Body of pancreas (tissue), 4 donors: ENCODE results near the gene NOTCH4.

ENCODE experiments used
- POLR2A ChIP-seq, 3 donors: fragments of 450-650 bp; IDR thresholded peaks; one replicate each; pipeline ENCODE4 v1.6.1; 2016; ENCODE audit warnings: antibody characterized with exemption in 3 of 3, mild to moderate bottlenecking in 2 of 3
- TF ChIP-seq, protein P1 (sequence below), 7 experiments: fragments of 450-650 bp in 4 of 7; fragments of 200-600 bp in 3 of 7; sonication (generic) in 3 of 7; IDR thresholded peaks; one replicate each; pipeline ENCODE4 v1.5.1; 2016 to 2019; ENCODE audit warnings: antibody characterized with exemption in 7 of 7

DNA sequence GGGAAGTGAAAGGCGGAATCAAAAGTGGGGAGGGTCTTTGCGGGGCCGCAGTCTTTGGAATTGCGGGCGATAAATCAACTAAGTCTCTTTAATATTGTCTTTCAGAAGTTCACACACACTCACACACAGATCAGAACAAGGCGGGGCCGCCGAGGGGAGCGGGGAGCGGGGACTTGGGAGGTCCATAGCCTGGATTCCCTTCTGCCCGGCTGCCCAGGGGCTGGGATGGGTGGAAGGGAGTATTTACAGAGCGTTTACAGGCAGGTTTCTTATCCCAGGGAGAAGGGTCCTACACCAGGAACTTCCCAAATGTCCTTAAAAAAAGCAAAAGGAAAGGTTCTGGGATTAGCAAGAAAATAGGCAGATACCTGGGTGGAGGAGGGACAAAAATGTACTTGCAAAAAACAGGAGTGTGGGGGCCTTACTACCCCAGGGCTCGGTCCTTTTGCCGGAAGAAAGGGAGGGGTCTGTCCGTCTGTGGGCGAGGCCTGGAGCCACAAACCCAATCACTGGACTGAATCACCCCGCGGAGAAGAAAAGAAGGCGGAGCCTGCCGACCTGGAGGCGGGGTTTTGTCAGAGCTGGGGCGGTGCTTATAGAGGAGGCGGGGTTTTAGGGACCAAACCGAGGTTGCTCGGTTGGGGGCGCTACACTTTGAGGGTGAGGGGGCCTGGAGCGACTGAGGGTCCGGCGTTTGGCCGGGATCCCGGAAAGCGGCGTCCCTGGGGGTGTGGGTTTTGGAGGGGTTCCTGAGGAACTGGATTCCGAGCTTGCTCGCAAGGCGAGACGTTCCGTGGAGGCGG lies 75.4 kb downstream of the NOTCH4 start:
- no peak for TF ChIP-seq POLR2A (IDR thresholded peaks at IDR 0.05)
- TF ChIP-seq, protein P1, sequence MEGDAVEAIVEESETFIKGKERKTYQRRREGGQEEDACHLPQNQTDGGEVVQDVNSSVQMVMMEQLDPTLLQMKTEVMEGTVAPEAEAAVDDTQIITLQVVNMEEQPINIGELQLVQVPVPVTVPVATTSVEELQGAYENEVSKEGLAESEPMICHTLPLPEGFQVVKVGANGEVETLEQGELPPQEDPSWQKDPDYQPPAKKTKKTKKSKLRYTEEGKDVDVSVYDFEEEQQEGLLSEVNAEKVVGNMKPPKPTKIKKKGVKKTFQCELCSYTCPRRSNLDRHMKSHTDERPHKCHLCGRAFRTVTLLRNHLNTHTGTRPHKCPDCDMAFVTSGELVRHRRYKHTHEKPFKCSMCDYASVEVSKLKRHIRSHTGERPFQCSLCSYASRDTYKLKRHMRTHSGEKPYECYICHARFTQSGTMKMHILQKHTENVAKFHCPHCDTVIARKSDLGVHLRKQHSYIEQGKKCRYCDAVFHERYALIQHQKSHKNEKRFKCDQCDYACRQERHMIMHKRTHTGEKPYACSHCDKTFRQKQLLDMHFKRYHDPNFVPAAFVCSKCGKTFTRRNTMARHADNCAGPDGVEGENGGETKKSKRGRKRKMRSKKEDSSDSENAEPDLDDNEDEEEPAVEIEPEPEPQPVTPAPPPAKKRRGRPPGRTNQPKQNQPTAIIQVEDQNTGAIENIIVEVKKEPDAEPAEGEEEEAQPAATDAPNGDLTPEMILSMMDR (IDR thresholded peaks at IDR 0.05) = peak in 5 of 7 experiments; percentile 4 to 26 (median 18)
